HEK293T (cell line): ENCODE measurements around the gene PCDHGA2.

Experiments used
- CTCF ChIA-PET: fragments of 350-600 bp; formaldehyde crosslinking; extraction: SDS; loops from one replicate; lab custom pipeline; 2021; ENCODE audit warnings: antibody characterized with exemption, inconsistent platforms; lab: Yijun Ruan, JAX
- POLR2A ChIA-PET: fragments of 350-600 bp; formaldehyde crosslinking; extraction: SDS; loops from one replicate; lab custom pipeline; 2020; ENCODE audit warnings: antibody characterized with exemption, inconsistent platforms; lab: Yijun Ruan, JAX
- DNase-seq: peaks from one replicate; pipeline ENCODE4 v3.0.0; 2012; ENCODE audit warnings: mixed read lengths; ENCODE audit errors: extremely low spot score
- ARNT ChIP-seq: fragments of 450-650 bp; IDR thresholded peaks from 2 replicates; pipeline ENCODE4 v1.6.1; 2017; ENCODE audit warnings: mild to moderate bottlenecking
- BHLHE40 ChIP-seq: fragments of 450-650 bp; IDR thresholded peaks from 2 replicates; pipeline ENCODE4 v1.6.1; 2016; ENCODE audit warnings: mild to moderate bottlenecking, moderate library complexity, borderline replicate concordance
- CTBP1 ChIP-seq: fragments of 450-650 bp; IDR thresholded peaks from 2 replicates; pipeline ENCODE4 v1.6.1; 2016; ENCODE audit warnings: borderline replicate concordance
- ELF4 ChIP-seq: fragments of 450-650 bp; IDR thresholded peaks from 2 replicates; pipeline ENCODE4 v1.6.1; 2017; ENCODE audit warnings: antibody characterized with exemption
- FOXA1 ChIP-seq: fragments of 450-650 bp; IDR thresholded peaks from 2 replicates; pipeline ENCODE4 v1.6.1; 2016; ENCODE audit warnings: mild to moderate bottlenecking
- FOXK2 ChIP-seq: fragments of 450-650 bp; IDR thresholded peaks from 2 replicates; pipeline ENCODE4 v1.6.1; 2016; ENCODE audit warnings: mild to moderate bottlenecking
- FOXM1 ChIP-seq: fragments of 450-650 bp; IDR thresholded peaks from 2 replicates; pipeline ENCODE4 v1.6.1; 2017; ENCODE audit warnings: mild to moderate bottlenecking, borderline replicate concordance
- HDGF ChIP-seq: fragments of 450-650 bp; IDR thresholded peaks from 2 replicates; pipeline ENCODE4 v1.6.1; 2017; ENCODE audit warnings: antibody characterized with exemption, borderline replicate concordance
- L3MBTL2 ChIP-seq: fragments of 450-650 bp; conservative IDR thresholded peaks from 2 replicates; pipeline ENCODE4 v1.6.1; 2016; ENCODE audit warnings: mild to moderate bottlenecking
- LEF1 ChIP-seq: fragments of 450-650 bp; IDR thresholded peaks from 2 replicates; pipeline ENCODE4 v1.6.1; 2017; ENCODE audit warnings: mild to moderate bottlenecking, borderline replicate concordance
- NFRKB ChIP-seq: fragments of 450-650 bp; IDR thresholded peaks from 2 replicates; pipeline ENCODE4 v1.6.1; 2016; ENCODE audit warnings: mild to moderate bottlenecking, moderate library complexity
- SP1 ChIP-seq: fragments of 450-650 bp; IDR thresholded peaks from 2 replicates; pipeline ENCODE4 v1.6.1; 2017
- SUZ12 ChIP-seq: fragments of 450-650 bp; IDR thresholded peaks from 2 replicates; pipeline ENCODE4 v1.6.1; 2016; ENCODE audit warnings: mild to moderate bottlenecking
- TARDBP ChIP-seq: fragments of 450-650 bp; IDR thresholded peaks from 2 replicates; pipeline ENCODE4 v1.6.1; 2016
- ZNF384 ChIP-seq: fragments of 450-650 bp; IDR thresholded peaks from 2 replicates; pipeline ENCODE4 v1.6.1; 2016
- TF ChIP-seq, protein P1 (sequence below): fragments of 450-650 bp; IDR thresholded peaks from 2 replicates; pipeline ENCODE4 v1.6.1; 2016

PCDHGA2 gene

DNA sequence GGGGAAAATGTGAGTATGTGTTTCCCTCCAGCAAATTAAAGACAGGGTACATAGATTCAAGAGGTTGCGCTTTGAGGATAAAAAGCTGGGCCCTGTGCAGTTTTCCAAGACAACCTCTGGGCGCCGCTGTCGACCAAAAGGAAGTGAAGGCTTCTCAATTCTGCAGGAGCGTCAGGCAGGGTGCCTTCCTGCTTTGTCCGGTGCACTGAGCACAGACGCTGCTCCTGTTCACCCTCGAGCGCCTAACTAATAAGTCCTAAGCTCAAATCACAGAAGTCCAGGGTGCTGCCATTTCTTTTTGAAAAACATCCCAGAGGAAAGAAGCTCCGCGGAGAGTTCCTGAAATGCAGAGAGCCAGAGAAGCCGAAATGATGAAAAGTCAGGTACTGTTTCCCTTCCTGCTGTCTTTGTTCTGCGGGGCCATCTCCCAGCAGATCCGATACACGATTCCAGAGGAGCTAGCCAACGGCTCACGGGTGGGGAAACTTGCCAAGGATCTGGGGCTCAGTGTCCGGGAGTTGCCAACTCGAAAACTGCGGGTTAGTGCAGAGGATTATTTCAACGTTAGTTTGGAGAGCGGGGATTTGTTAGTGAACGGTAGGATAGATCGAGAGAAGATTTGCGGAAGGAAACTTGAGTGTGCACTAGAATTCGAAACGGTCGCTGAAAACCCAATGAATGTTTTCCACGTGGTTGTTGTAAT, 11.5 kb downstream of the PCDHGA2 start, which contains the start of gene PCDHGB1:
Gene PCDHGB1 (plus strand): TSS at position 183 of the 703 bp plus-strand sequence. CDS start 162 bp downstream, at position 345.
- ChIA-PET CTCF (interaction anchor here (0.7 kb wide), 1 partner anchor 206 kb away, joined by 3 read pairs; no protein-coding TSS in a partner anchor), POLR2A (no interaction called here)
- peak; percentile 51 for DNase-seq
- TF ChIP-seq SUZ12 (no peak), ARNT (no peak), BHLHE40 (no peak), ELF4 (no peak), FOXA1 (no peak), TARDBP (no peak), LEF1 (no peak), FOXM1 (no peak), CTBP1 (no peak), HDGF (no peak), SP1 (no peak)
- TF ChIP-seq, protein P1, sequence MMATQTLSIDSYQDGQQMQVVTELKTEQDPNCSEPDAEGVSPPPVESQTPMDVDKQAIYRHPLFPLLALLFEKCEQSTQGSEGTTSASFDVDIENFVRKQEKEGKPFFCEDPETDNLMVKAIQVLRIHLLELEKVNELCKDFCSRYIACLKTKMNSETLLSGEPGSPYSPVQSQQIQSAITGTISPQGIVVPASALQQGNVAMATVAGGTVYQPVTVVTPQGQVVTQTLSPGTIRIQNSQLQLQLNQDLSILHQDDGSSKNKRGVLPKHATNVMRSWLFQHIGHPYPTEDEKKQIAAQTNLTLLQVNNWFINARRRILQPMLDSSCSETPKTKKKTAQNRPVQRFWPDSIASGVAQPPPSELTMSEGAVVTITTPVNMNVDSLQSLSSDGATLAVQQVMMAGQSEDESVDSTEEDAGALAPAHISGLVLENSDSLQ: no peak

DNA sequence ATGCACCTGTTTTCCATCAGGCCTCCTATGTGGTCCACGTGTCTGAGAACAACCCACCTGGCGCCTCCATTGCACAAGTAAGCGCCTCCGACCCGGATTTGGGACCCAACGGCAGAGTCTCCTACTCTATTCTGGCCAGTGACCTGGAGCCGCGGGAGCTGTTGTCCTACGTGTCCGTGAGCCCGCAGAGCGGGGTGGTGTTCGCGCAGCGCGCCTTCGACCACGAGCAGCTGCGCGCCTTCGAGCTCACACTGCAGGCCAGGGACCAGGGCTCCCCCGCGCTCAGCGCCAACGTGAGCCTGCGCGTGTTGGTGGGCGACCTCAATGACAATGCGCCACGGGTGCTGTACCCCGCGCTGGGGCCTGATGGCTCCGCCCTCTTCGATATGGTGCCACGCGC, 13.0 kb downstream of the PCDHGA2 start:
- no peak for DNase-seq
- no peak for TF ChIP-seq TARDBP
- no peak for TF ChIP-seq SP1
- TF ChIP-seq FOXM1: no peak
- no peak for TF ChIP-seq BHLHE40
- POLR2A ChIA-PET: no interaction called here
- CTCF ChIA-PET: no interaction called here

DNA sequence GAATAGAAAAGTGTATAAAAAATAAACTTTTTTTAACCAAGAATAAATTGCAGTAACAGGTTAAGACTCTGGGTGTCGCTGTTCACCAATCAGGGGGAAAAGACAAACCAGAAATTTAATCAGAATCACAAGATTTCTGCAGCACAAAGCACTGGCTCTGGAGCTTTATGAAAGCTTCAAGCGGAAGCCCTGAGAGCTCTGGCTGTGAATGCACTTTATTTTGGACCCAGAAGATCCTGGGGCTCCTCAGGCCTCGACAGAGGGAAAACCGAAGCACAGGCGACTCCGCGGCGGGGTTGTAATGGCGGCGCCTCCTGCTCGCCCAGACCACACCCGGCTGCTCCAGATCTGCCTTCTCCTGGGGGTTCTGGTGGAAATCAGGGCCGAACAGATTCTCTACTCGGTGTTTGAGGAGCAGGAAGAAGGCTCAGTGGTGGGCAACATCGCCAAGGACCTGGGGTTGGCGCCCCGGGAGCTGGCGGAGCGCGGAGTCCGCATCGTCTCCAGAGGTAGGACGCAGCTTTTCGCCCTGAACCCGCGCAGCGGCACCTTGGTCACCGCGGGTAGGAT, 16.4 kb downstream of the PCDHGA2 start, which contains the start of gene PCDHGA4:
Gene PCDHGA4 (plus strand): TSS at position 122 of the 570 bp plus-strand sequence. CDS start 87 bp downstream, at position 209.
- CTCF ChIA-PET: interaction anchor here (0.6 to 0.7 kb wide), 2 partner anchors 12 to 194 kb away, joined by 3 to 5 read pairs; partner anchors contain the start of gene PCDHGA3
- no peak for DNase-seq
- POLR2A ChIA-PET: no interaction called here
- TF ChIP-seq NFRKB: no peak
- no peak for TF ChIP-seq TARDBP
- no peak for TF ChIP-seq ARNT
- TF ChIP-seq, protein P1: no peak
- no peak for TF ChIP-seq FOXK2
- no peak for TF ChIP-seq HDGF
- TF ChIP-seq CTBP1: no peak
- TF ChIP-seq BHLHE40: no peak
- TF ChIP-seq SP1: no peak
- no peak for TF ChIP-seq FOXM1
- TF ChIP-seq FOXA1: no peak
- TF ChIP-seq SUZ12: no peak
- no peak for TF ChIP-seq ELF4
- no peak for TF ChIP-seq ZNF384
- TF ChIP-seq L3MBTL2: no peak
- TF ChIP-seq LEF1: no peak

DNA sequence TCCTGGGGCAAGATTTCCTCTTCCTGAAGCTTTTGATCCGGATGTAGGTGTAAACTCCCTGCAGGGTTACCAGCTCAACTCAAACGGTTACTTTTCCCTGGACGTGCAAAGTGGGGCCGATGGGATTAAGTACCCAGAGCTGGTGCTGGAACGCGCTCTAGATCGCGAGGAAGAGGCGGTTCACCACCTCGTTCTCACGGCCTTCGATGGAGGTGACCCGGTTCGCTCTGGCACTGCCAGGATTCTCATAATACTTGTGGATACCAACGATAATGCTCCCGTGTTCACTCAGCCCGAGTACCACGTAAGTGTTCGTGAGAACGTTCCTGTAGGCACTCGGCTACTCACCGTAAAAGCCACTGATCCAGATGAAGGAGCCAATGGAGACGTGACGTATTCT, 17.1 kb downstream of the PCDHGA2 start:
- TF ChIP-seq BHLHE40: no peak
- no peak for TF ChIP-seq ARNT
- TF ChIP-seq FOXM1: no peak
- TF ChIP-seq CTBP1: no peak
- TF ChIP-seq L3MBTL2: no peak
- TF ChIP-seq TARDBP: no peak
- TF ChIP-seq HDGF: no peak
- no peak for TF ChIP-seq FOXA1
- no peak for TF ChIP-seq NFRKB
- no peak for TF ChIP-seq SP1
- TF ChIP-seq FOXK2: no peak
- no peak for TF ChIP-seq ELF4
- TF ChIP-seq, protein P1: no peak
- TF ChIP-seq SUZ12: no peak
- ChIA-PET POLR2A (no interaction called here), CTCF (interaction anchor here (0.6 to 0.7 kb wide), 2 partner anchors 12 to 182 kb away, joined by 3 read pairs; partner anchors contain the start of gene PCDHGA3)
- no peak for DNase-seq

DNA sequence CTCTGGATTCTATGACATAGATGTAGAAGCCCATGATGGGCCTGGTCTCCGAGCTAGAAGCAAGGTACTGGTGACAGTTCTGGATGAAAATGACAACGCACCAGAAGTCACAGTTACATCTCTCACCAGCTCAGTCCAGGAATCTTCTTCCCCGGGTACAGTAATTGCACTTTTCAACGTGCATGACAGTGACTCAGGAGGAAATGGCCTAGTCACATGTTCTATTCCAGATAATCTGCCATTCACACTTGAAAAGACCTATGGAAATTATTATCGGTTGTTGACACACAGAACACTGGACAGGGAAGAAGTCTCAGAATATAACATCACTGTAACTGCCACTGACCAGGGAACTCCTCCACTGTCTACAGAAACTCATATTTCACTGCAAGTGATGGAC, 17.6 kb downstream of the PCDHGA2 start:
- DNase-seq: no peak
- no peak for TF ChIP-seq HDGF
- no peak for TF ChIP-seq FOXM1
- no peak for TF ChIP-seq TARDBP
- TF ChIP-seq NFRKB: no peak
- TF ChIP-seq LEF1: no peak
- no peak for TF ChIP-seq SP1
- TF ChIP-seq L3MBTL2: no peak
- TF ChIP-seq SUZ12: no peak
- no peak for TF ChIP-seq BHLHE40
- TF ChIP-seq, protein P1: no peak
- no peak for TF ChIP-seq FOXK2
- no peak for TF ChIP-seq CTBP1
- no peak for TF ChIP-seq ELF4
- TF ChIP-seq FOXA1: no peak
- TF ChIP-seq ZNF384: no peak
- TF ChIP-seq ARNT: no peak
- POLR2A ChIA-PET: no interaction called here
- CTCF ChIA-PET: interaction anchor here (0.6 kb wide), 1 partner anchor 182 kb away, joined by 3 read pairs; no protein-coding TSS in a partner anchor
